Measurements from ENCODE around the gene STPG1.

Gene STPG1

DNA sequence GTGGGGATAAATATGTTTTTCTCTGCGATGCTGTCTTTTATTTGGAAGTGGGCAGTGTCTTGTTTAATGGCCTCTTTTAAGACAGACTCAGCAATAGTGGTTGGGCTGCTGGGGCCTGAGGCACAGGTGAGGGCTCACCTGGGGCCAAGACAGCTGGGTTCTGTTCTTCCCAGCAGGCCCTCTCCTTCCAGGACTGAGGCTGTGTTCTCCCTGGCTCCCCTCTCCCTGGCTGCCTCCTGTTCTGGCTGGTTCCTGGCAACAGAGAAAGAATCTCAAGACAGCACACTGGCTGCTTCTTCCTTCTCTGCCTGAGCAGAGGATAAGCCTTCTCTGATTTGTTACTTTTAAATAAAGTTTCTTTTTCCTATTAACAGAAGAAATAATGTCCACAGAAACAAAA lies 101.8 kb downstream of the STPG1 start:
- DNase-seq: no peak

- DNase-seq: no peak
These were observed 102.3 kb downstream of the STPG1 start for GRCh38 chr1:24311234-24311633.

DNA sequence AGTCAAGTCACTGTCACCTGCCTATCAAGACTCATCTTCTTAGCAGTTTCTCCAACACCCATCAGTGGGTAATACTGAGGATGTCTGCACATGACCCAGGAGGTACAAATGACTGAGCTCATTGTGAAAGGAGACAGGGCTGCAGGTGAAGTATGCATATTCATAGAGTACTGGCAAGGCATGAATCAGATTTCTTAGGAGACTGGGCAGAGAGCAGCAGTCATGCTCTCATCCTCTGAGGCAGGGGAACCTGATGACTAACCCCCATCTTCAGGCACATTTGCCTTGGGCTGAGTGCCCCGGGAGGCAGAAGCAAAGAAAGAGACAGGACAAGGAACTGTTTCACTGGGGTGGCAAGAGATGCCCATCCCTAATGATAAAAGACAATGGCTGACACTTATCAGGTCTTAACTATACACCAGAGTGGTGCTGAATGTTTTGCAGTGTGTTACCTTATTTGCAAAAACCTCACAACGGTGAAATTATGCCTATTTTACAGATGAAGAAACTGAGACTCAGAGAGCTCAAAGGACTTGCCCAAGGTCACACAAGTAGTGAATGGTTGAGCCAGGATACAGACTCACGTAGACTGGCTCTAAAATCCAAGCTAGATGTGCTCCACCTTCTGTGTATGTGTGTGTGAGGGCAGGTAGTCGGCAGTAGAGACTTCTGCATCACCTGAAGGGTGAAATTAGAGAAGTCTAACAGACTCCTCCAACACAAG lies 103.7 kb downstream of the STPG1 start:
- DNase-seq: no peak

- no peak for DNase-seq
These were observed 105.1 kb downstream of the STPG1 start for GRCh38 chr1:24308365-24309015.

All from cerebellar nuclear complex (tissue), 1 donor.